ENCODE measurements around the gene FAM229A.

DNA sequence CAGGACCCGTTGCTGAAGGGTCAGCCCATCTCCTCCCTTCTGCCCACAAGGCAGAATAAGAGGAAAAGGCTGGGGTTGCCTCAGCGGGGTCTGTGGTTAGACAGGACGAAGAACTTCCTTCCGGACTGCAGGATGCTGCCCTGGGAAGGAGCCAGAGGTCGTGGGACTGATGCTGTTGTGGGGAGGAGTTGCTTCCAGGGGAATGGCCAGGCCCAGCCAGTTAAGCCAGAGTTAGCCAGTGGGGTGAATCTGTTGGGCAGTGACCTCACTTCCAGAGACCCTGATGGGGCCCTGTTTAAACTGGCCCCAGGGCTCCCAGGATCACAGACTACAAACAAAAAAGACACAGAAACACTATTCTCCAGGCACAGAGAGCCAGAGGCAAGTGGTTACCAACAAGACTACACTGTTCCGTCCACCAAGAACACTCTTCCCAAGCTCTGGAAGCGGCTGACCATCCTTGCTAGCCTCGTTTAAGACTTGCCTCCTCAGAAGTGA is 13.0 kb downstream of the FAM229A start:
- no peak for TF ChIP-seq POLR2A (IDR thresholded peaks at IDR 0.05)
- peak in 2 of 3 donors; percentile 71 to 76 for TF ChIP-seq POLR2AphosphoS5 (IDR thresholded peaks at IDR 0.05)

Measured in spleen (tissue), 3 donors.